ENCODE results near the gene ZNF343.
A peak's percentile ranks its signal among the peaks of the same experiment; 100 is the strongest.

The ZNF343 gene

DNA sequence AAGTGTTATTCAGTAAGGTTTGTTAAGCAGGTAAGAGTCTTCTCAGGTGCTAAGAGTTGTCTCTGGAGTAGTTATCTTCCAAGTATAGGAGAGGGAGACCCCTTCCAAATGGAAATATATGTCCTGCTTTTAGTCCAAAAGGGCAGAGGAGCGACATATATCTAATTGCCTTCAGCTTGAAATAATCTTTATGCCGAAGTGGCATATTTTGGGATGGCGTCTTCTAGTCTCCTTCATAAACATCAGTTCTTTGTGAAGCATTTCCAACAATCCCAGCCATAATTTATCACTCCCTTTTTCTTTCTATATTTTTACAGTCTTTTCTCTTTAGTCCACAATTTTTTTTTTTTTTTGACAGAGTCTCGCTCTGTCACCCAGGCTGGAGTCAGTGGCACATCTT lies 33.6 kb upstream of the ZNF343 start:
- DNase-seq (ENCODE audit: low spot score): no peak
- no peak overlapping the region for H3K4me3 ChIP-seq (ENCODE audit: severe bottlenecking)
- no peaks in the 10 kb centered on the region for H3K9me3 ChIP-seq (ENCODE audit: severe bottlenecking)
- no peaks in the 10 kb centered on the region for H3K4me1 ChIP-seq (ENCODE audit: insufficient read depth, poor library complexity, severe bottlenecking)
- H3K27me3 ChIP-seq (ENCODE audit: insufficient read depth, poor library complexity, severe bottlenecking): peaks cover 49% of the 10 kb centered on the region
- no peak for ATAC-seq (ENCODE audit: low read depth)
- TF ChIP-seq, protein P1, sequence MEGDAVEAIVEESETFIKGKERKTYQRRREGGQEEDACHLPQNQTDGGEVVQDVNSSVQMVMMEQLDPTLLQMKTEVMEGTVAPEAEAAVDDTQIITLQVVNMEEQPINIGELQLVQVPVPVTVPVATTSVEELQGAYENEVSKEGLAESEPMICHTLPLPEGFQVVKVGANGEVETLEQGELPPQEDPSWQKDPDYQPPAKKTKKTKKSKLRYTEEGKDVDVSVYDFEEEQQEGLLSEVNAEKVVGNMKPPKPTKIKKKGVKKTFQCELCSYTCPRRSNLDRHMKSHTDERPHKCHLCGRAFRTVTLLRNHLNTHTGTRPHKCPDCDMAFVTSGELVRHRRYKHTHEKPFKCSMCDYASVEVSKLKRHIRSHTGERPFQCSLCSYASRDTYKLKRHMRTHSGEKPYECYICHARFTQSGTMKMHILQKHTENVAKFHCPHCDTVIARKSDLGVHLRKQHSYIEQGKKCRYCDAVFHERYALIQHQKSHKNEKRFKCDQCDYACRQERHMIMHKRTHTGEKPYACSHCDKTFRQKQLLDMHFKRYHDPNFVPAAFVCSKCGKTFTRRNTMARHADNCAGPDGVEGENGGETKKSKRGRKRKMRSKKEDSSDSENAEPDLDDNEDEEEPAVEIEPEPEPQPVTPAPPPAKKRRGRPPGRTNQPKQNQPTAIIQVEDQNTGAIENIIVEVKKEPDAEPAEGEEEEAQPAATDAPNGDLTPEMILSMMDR (IDR thresholded peaks at IDR 0.05; ENCODE audit: poor library complexity, severe bottlenecking): no peak
- no peaks in the 10 kb centered on the region for H3K36me3 ChIP-seq (ENCODE audit: low read depth)
- no peak overlapping the region for H3K27ac ChIP-seq (ENCODE audit: poor library complexity, severe bottlenecking)

DNA sequence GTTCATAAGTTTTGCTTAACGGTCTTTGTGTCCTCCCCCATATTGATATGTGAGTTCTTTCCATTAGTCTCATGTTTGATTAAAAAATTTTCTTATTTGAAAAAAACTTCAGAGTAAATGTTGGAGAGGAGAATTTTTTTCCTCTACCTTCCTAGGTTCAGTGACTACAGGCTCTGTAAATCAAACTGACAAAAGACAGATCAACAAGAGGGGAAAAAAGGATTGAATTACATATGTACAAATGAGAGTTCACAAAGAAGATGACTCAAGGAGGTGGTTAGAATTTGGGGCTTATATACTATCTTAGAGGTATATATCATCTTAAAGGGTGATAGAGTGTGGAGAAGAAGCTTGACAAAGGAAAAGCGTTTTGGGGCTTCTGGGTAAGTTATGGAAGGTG lies 33.2 kb upstream of the ZNF343 start:
- Histone ChIP-seq H3K9me3 (ENCODE audit: severe bottlenecking) (no peaks in the 10 kb centered on the region), H3K27ac (ENCODE audit: poor library complexity, severe bottlenecking) (no peak overlapping the region)
- TF ChIP-seq, protein P1 (IDR thresholded peaks at IDR 0.05; ENCODE audit: poor library complexity, severe bottlenecking): no peak

DNA sequence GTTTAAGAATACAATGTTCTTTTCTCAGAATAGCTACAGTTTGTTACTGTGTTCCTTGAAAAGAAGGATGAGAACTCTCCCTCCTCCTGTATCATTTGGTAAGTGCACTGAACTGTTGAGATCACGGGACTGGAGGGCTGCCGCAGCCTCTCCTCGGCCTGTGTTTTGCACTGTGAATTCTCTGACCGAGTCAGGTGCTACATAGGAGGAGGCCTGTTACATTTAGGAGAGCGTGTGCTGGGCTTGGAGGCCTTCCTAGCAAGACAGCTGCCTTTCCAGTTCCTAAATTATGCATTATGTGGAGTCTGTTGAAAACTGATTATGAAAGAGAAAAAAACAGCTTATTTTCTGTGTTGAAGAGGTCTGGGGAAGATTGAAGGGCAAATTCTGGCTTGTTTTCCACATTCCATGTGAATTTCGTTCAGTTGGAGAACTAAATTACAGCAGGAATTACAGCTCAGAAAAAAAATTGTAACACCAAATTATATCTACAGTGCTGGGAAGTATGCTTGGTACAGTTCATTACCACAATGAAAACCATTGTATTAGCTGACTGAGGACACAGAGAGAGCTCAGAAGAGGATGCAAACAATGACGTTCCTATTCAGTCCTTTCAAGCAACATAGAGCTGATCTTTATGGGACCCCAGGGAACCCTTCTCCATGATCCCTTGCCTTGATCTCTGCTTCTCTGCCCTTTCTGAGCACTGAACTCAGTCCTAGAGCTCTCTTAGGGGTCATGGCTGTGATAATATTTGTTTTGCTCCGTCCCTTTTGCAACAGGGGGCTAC lies 30.4 kb upstream of the ZNF343 start:
- peaks cover 22% of the 10 kb centered on the region for H3K27me3 ChIP-seq (ENCODE audit: insufficient read depth, poor library complexity, severe bottlenecking)
- H3K36me3 ChIP-seq (ENCODE audit: low read depth): no peaks in the 10 kb centered on the region
- H3K27ac ChIP-seq (ENCODE audit: poor library complexity, severe bottlenecking): no peak overlapping the region
- no peaks in the 10 kb centered on the region for H3K4me1 ChIP-seq (ENCODE audit: insufficient read depth, poor library complexity, severe bottlenecking)
- no peak overlapping the region for H3K4me3 ChIP-seq (ENCODE audit: severe bottlenecking)
- TF ChIP-seq, protein P1 (IDR thresholded peaks at IDR 0.05; ENCODE audit: poor library complexity, severe bottlenecking): no peak
- ATAC-seq (ENCODE audit: low read depth) (no peak), DNase-seq (ENCODE audit: low spot score) (peak; percentile 2)
- no peaks in the 10 kb centered on the region for H3K9me3 ChIP-seq (ENCODE audit: severe bottlenecking)

More for the DNA sequence above, 33.2 kb upstream of the ZNF343 start:
- DNase-seq (ENCODE audit: low spot score) (no peak), ATAC-seq (ENCODE audit: low read depth) (no peak)
- Histone ChIP-seq H3K36me3 (ENCODE audit: low read depth) (no peaks in the 10 kb centered on the region), H3K4me1 (ENCODE audit: insufficient read depth, poor library complexity, severe bottlenecking) (no peaks in the 10 kb centered on the region), H3K4me3 (ENCODE audit: severe bottlenecking) (no peak overlapping the region), H3K27me3 (ENCODE audit: insufficient read depth, poor library complexity, severe bottlenecking) (peaks cover 45% of the 10 kb centered on the region)

DNA sequence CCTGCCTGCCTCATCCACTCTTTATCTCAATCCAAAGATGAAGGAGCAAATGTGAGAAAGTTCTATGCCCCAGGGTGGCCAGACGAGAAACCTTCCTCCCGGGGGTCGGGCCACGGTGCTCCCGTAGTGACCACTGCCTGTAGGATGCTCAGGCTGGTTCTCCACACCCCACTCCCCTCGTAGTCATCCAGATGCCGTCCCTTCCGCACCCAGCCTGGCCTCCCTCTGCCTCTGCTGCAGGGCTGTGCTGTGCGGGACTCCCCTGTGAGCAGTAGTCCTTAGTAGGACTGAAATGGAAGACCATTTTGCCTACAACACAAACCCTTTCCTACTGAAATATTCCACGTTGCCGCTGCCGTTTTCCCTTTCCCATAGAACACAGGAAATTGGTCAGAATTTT lies 29.6 kb upstream of the ZNF343 start:
- H3K4me1 ChIP-seq (ENCODE audit: insufficient read depth, poor library complexity, severe bottlenecking): no peaks in the 10 kb centered on the region
- no peak for ATAC-seq (ENCODE audit: low read depth)
- TF ChIP-seq, protein P1 (IDR thresholded peaks at IDR 0.05; ENCODE audit: poor library complexity, severe bottlenecking): no peak

DNA sequence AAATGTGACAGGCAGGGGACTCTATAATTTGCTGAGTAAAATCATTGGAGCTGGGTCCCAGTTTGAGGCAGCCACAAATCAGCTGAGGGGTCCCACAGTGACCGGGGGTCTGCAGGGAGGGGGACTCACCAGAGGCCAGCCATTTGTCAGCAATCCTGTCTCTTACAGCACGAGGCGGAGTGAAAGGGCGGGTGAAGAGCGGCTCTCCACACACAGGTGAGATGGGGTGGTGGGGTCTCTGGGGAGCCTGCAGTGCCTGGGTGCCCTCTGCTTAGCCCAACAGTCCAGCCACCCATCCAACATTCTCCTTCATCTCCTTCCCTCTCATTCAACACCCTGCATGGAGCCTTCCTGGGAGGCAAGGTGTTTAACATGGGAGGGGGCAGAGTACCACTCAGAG lies 28.4 kb upstream of the ZNF343 start:
- peaks cover 9% of the 10 kb centered on the region for H3K27me3 ChIP-seq (ENCODE audit: insufficient read depth, poor library complexity, severe bottlenecking)
- no peak for ATAC-seq (ENCODE audit: low read depth)
- H3K4me1 ChIP-seq (ENCODE audit: insufficient read depth, poor library complexity, severe bottlenecking): no peaks in the 10 kb centered on the region
- no peaks in the 10 kb centered on the region for H3K9me3 ChIP-seq (ENCODE audit: severe bottlenecking)
- H3K27ac ChIP-seq (ENCODE audit: poor library complexity, severe bottlenecking): no peak overlapping the region
- no peak overlapping the region for H3K4me3 ChIP-seq (ENCODE audit: severe bottlenecking)
- peak; percentile 41 for DNase-seq (ENCODE audit: low spot score)
- H3K36me3 ChIP-seq (ENCODE audit: low read depth): no peaks in the 10 kb centered on the region
- TF ChIP-seq, protein P1 (IDR thresholded peaks at IDR 0.05; ENCODE audit: poor library complexity, severe bottlenecking): no peak

More for the DNA sequence above, 29.6 kb upstream of the ZNF343 start:
- Histone ChIP-seq H3K36me3 (ENCODE audit: low read depth) (no peaks in the 10 kb centered on the region), H3K27ac (ENCODE audit: poor library complexity, severe bottlenecking) (no peak overlapping the region), H3K4me3 (ENCODE audit: severe bottlenecking) (no peak overlapping the region), H3K27me3 (ENCODE audit: insufficient read depth, poor library complexity, severe bottlenecking) (peaks cover 19% of the 10 kb centered on the region), H3K9me3 (ENCODE audit: severe bottlenecking) (no peaks in the 10 kb centered on the region)
- no peak for DNase-seq (ENCODE audit: low spot score)

All from RWPE2 (cell line).